Measurements from ENCODE around the gene CMSS1.

GRCh38 chr3:99878005-99878404, 60.3 kb downstream of the CMSS1 start:
- TF ChIP-seq CTCF (IDR thresholded peaks at IDR 0.05) (no peak), RFX5 (IDR thresholded peaks at IDR 0.05; ENCODE audit: low read length) (no peak), JUND (IDR thresholded peaks at IDR 0.05) (peak; percentile 79), FOXJ3 (CRISPR knock-in tag; IDR thresholded peaks at IDR 0.05) (no peak), SMC3 (IDR thresholded peaks at IDR 0.05; ENCODE audit: low read depth, low read length) (no peak), USF2 (IDR thresholded peaks at IDR 0.05; ENCODE audit: borderline replicate concordance, low read depth, low read length) (no peak), POLR2AphosphoS5 (IDR thresholded peaks at IDR 0.05; ENCODE audit: low read depth, low read length) (peak; percentile 29; the same call in 1 of the 2 replicates), REST (IDR thresholded peaks at IDR 0.05; ENCODE audit: low read depth, low read length) (no peak), RAD21 (IDR thresholded peaks at IDR 0.05; ENCODE audit: low read length) (no peak), EP300 (IDR thresholded peaks at IDR 0.05; ENCODE audit: borderline replicate concordance in 1 of 2, low read depth in 1 of 2, low read length in 1 of 2) (peak in 1 of 2 experiments; percentile 45; a peak in 1 of 4 replicates), EZH2phosphoT487 (IDR thresholded peaks at IDR 0.05; ENCODE audit: borderline replicate concordance, low read depth) (no peak), TAF1 (IDR thresholded peaks at IDR 0.05; ENCODE audit: borderline replicate concordance, low read depth, low read length) (no peak)

All from SK-N-SH (cell line).